Stimulated activated CD4-positive, alpha-beta T cell treated with anti-CD3 and anti-CD28 coated beads, Interleukin-4, amount 100 ng/mL, for 1 hour (primary cell): Measurements from ENCODE around the gene STAC.
"Not testable (repeated sequence)": the region's sequence is repeated elsewhere in the genome, so short reads cannot be mapped to it uniquely, and the experiment has no call there.

Experiments
- DNase-seq: peaks from one replicate; pipeline ENCODE4 v3.0.0-alpha.2; 2020

STAC gene

DNA sequence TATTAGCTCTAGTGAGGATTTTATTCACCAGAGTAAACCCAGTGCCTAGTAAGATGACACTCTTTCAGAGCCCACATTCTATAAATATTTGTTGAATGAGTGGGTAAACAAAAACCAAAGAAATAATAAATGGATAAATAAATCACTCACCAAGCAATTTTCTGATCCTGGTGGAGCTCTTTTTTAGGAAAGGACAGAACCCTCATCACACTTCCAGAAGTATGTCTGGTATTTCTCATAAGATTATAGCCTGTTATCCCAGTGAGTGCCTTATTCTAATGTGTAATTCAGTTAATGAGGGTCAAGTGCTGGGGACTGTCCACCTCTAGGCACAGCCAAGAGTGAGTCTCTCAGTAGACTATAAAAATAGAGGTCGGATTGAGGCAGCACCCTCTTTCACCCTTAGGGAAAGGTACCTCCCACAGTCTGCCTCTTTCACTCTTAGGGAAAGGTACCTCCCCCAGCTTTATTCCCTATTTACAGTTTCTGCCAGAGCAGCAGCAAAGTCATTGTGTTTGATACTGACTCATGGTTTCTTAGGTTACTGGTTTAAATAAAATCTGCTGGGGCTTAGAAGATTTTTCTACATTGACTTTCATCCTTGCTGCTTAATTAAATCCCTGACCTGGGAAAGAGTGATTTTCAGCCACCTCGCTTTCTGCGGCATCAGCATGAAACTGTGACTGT lies 145.0 kb downstream of the STAC start:
- DNase-seq: no peak

DNA sequence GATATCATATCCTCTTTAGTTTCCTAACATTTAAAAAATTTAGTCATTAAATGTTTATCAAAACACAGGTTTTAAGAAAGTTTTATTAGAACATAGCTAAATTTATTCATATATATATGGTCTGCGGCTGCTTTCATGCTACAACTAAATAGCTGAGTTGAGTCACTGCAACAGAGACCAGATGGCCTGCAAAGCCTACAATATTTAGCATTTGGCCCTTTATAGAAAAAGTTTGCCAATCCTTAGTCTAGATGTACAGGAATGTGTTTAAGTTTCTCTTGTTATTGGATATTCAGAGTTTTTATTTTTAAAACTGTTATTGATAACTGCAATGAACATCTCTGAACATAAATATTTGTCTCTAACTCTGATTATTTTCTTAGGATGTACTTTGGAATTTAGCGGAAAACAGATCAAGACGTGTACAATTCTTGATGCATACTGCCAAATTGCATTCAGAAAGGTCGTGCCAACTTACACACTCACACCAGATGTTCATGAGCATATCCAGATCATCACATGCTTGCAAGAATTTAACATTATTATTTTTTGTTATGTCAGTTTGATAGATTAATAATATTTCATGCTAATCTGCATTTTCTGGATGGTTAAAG lies 157.9 kb downstream of the STAC start:
- DNase-seq: no peak

GRCh38 chr3:36540888-36541518 lies 160.7 kb downstream of the STAC start:
- no peak for DNase-seq

GRCh38 chr3:36542186-36542585 lies 161.9 kb downstream of the STAC start:
- no peak for DNase-seq

- DNase-seq: no peak
Observed at GRCh38 chr3:36543276-36543997, 163.1 kb downstream of the STAC start.

GRCh38 chr3:36546226-36546625 lies 165.9 kb downstream of the STAC start:
- no peak for DNase-seq

DNA sequence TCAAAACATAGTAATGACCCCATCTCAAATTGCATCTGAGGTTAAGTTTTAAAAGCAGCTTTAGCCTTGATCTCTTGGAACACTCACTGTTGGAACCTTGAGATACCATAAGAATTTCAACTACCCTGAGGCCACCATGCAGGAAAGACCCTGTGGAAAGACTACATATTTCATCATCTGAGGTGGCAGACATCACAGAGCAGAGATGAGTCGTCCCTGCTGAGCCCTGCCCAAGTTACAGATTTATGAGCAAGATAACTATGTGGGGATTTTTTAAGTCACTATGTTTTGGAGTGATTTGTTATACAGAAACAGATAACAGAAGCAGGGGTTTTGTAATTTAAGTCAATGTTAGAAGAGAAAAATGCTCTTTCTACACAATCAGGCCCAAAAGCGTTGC lies 168.4 kb downstream of the STAC start:
- DNase-seq: no peak

DNA sequence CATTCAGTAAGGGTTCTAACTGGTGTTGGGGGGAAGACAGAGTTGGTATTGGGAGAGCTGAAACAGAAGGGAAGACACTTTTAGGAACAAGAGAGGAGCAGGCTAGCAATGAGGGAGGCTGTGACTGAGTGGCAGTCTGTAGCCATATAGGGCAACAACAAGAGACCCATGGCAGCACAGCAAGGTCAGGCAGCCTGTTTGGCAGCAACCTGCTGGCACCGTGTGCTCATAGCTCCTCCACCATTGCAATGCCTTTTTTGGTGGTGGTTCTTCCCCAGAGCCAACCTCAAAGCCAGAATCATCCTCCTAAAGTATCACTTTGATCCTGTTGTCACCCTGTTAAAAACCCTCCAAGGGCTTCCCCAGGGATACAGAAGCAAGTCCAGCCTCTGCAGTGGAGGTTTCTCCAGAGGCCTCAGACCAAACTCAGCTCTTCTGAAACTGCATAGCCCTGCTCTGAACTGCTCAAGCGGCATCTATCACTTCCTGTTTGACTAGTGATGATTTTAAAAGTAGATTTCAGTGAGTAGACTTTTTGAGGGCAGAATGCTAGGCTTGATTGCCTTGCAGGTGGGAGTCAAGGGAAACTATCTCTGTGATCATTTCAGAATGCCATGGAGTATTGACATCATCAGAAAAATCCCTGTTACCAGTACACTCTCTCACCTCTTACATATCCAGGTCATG lies 176.9 kb downstream of the STAC start:
- no peak for DNase-seq

DNA sequence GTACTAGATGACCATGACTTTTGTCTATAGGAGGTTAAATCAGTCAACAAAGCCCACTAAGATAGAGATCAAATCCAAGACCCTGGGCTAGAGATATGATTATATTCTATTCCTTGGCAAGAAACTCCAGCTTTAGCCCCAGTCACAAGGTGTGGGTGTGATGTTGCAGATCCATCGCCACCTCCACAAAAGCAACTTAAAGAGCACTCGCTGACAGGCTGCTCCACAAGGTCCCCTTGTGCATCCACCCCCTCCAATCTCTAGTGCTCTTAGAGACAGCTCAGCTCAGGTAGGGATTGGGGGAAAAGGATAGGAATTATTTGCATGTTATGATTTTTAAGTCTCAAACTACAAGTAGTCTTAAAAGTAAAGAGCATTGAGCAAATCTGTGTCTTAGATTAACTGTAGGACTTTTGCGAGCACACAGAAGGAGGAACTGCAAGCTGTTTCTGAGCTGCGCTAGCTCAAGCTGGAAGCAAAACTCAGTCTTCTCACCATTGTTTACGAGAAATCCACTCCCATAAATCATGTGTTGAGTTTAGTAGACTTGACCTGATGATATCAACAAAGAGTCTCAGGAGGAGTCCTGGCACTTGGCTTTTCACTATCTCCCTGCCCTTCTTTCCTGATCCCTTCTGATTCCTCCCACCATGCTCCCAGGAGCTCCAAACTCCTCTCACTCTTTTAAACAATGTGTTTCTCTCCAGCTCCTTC lies 177.6 kb downstream of the STAC start:
- no peak for DNase-seq

DNA sequence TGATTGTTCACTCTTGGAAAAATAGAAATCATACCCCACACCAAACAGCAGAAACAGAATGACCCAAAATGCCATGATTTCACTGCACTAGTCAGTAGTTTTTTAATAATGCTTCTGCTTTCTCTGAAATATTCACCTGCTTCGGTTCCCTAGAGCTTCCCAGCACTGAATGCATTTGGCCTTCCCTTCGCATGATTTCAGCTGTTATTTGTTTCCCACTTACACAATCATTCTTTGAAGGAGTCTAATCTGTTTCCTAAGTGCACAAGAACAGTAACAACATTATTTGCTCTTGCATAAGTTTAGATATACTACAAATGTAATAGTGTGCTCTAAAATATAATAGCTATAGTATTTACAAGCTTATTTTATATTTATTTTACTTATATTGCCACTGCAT lies 178.7 kb downstream of the STAC start:
- no peak for DNase-seq

DNA sequence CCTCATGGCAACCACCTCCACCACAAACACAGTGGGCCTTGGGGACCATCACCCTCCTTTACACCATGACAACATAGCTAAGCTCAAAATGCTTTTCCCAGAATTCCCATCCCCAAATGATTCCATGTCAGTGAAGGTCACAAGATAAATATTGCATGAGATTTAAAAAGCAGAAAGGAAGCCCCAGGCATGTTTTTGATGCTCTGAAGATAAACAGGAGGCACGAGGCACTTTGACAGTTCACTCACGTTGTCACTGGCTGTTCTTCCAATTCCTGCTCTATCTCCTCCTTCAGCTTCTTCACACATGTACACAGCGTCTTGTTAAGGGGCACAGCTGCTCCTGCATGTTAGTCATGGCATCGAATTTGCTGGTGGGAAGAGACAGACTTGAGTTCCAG lies 180.4 kb downstream of the STAC start:
- no peak for DNase-seq

DNA sequence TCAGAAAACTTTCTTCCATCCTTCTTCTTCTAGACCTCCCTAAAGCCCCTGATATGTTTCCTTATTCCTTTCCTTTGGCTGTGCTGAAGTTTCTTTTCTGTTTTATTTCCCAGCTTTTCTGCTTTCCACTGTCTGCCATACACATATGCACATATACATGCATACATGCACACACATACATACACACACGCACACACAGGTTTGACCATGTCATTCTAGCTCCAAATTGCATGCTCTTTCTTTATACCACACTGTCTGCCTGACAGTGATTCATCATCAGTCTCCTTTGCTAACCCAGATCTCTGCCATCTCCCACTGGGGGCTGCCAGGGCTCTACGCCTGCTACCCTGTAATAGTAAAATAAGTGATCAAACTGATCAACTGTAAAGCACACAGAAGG lies 181.3 kb downstream of the STAC start:
- DNase-seq: no peak

- no peak for DNase-seq
Observed at GRCh38 chr3:36562945-36563344, 182.6 kb downstream of the STAC start.

DNA sequence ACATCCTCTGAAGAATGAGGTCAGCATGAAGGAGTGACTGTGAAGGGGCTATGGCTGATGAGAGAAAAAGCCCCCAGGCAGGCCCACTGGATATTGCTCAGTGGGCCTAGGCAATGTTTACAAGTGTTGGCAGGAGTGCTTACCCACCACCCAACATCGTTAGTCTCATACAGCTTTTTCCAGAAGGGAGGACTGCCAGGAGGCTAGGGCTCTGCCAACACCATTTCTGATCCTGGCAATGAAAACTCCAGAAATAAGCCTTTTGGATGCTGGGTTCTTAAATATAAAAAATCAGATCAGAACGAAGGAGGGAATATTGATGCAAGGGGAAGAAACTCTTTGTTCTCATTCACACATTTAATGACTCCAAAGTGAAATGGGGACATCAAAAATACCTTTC lies 194.9 kb downstream of the STAC start:
- DNase-seq: no peak

GRCh38 chr3:36578418-36578817 lies 198.1 kb downstream of the STAC start:
- DNase-seq: not testable (repeated sequence)

GRCh38 chr3:36579746-36580145 lies 199.4 kb downstream of the STAC start:
- no peak for DNase-seq

GRCh38 chr3:36580716-36581115 lies 200.4 kb downstream of the STAC start:
- DNase-seq: no peak

GRCh38 chr3:36591959-36592358 lies 211.7 kb downstream of the STAC start:
- DNase-seq: no peak

GRCh38 chr3:36595511-36595910 lies 215.2 kb downstream of the STAC start:
- DNase-seq: no peak

GRCh38 chr3:36596419-36596818 lies 216.1 kb downstream of the STAC start:
- no peak for DNase-seq

- DNase-seq: no peak
Observed at GRCh38 chr3:36597422-36597821, 217.1 kb downstream of the STAC start.
